GM12872 (cell line): ENCODE measurements around the gene UNC119B.
A peak's percentile ranks its signal among the peaks of the same experiment; 100 is the strongest.

Experiments used
- TF ChIP-seq, protein P1 (sequence below): IDR thresholded peaks from 3 replicates; pipeline ENCODE4 v1.5.1; 2011; ENCODE audit warnings: low read depth, mild to moderate bottlenecking, low read length, moderate library complexity; ENCODE audit not compliant: insufficient read depth

The UNC119B gene

DNA sequence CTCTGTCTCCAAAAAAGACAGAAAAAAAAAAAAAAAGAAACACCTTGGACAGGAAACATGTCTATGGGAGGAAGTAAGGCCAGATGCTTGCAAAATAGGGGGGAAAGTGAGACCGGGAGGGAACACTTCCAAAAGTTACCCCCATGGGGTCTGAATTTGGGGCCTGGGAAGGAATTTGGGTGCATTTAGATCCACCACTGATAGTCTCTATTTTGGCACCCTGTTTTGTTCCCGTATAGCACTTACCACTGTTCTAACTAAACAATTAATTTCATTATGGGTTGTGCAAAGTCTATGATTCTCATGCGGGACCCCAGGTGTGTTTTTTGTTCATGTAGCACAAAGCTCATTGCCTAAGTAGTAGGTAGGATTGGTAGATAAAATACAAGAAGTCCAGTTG lies 24.7 kb upstream of the UNC119B start:
- TF ChIP-seq, protein P1, sequence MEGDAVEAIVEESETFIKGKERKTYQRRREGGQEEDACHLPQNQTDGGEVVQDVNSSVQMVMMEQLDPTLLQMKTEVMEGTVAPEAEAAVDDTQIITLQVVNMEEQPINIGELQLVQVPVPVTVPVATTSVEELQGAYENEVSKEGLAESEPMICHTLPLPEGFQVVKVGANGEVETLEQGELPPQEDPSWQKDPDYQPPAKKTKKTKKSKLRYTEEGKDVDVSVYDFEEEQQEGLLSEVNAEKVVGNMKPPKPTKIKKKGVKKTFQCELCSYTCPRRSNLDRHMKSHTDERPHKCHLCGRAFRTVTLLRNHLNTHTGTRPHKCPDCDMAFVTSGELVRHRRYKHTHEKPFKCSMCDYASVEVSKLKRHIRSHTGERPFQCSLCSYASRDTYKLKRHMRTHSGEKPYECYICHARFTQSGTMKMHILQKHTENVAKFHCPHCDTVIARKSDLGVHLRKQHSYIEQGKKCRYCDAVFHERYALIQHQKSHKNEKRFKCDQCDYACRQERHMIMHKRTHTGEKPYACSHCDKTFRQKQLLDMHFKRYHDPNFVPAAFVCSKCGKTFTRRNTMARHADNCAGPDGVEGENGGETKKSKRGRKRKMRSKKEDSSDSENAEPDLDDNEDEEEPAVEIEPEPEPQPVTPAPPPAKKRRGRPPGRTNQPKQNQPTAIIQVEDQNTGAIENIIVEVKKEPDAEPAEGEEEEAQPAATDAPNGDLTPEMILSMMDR = no peak

DNA sequence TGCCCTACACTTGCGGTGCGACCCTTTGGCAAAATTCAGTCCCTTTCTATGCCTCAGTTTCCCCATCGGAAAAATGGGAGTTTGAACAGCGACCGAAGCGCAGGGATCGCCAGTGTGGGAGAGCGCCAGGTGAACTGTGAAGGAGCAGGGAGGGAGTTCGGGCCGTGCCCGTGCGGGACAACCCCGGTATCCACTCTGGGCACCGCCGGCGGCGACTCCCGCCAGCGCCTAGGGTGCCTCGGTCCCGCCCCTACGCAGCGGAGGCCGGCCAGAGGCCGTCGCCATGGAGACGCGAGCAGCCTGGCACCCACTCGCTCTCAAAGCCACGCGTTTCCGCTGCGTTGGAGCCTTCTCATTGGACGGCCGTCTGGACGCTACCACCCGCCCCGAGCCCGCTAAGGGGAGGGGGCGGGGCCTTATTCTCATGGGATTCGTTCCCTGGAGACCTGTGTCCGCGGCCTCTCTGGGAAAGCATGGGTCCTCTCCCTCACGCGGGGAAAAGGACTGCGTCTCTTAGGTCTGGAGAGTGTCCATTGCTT lies 24.0 kb upstream of the UNC119B start:
- TF ChIP-seq, protein P1 = no peak

DNA sequence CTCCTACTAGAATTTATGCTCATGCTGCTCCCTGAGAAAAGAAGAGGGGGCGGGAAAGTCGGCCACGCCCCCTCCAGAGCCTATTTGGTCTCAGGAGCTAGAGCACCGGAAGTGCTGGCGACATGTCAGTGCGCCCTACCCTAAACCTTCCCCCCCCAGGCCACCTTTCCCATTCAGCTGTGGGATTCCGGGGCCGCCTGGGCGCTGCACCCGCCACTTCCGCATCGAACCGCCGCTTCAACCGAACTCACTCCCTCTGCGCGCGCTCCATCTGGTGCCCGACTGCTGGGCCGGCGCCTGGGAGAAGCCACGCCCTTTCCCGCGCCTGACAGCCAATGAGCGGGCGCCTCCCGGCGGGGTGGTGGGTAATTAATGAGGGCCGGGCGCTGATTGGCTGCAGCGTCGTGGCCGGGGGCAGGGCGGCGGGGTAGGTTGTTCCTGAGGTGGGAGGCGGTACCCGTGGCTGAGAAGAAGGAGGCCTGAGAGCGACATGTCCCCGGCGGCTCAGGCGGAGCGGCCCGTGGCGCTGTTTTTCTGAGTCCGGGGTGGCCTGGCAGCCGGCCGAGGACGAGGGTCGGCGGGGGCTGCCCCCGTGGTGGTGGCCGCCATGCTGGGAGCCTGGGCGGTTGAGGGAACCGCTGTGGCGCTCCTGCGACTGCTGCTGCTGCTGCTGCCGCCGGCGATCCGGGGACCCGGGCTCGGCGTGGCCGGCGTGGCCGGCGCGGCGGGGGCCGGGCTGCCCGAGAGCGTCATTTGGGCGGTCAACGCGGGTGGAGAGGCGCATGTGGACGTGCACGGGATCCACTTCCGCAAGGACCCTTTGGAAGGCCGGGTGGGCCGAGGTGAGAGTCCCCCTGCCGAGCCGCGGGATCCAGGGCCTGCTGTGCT lies 23.3 kb upstream of the UNC119B start, which contains the start of gene MLEC:
MLEC (plus strand) TSS at position 460 of the 888 bp plus-strand sequence; CDS start at position 608, 148 bp downstream.
- TF ChIP-seq, protein P1 = 0 out of 3 replicates have a peak, but pooled peaks have one; percentile 31

DNA sequence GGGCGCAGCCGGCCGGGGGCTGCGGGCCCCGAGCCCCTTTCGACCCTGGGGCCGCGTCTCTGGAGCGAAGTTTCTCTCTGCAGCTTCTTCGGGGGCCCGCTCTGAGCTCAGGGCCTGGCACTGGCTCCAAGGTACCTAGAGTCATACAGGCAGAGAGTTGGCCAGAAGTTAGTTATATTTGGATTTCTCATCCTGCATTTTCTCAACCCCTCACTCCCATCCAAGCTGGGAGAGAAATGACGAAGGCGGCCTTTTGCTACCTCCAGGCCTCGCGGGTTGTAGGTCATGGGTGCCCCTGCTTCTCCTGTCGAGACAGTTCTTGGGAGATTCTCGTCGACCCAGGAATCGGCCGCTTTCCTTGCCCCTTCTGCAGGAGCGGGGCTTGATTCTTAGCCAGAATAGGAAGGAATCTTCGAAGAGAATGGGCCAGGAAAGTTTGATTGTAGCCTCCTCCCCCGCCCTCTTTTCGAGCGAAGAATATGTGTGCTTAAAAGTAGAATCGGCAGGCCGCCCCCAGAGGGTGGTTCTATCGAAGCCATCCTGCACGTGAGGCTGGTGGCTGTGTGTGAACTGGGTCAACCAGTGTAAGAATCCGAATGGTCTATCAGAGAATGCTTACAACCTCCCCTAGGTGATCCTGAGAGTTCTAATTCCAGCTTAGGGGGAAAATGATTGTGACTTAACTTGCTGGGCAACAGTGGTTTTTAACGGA lies 22.5 kb upstream of the UNC119B start:
- TF ChIP-seq, protein P1 = no peak

DNA sequence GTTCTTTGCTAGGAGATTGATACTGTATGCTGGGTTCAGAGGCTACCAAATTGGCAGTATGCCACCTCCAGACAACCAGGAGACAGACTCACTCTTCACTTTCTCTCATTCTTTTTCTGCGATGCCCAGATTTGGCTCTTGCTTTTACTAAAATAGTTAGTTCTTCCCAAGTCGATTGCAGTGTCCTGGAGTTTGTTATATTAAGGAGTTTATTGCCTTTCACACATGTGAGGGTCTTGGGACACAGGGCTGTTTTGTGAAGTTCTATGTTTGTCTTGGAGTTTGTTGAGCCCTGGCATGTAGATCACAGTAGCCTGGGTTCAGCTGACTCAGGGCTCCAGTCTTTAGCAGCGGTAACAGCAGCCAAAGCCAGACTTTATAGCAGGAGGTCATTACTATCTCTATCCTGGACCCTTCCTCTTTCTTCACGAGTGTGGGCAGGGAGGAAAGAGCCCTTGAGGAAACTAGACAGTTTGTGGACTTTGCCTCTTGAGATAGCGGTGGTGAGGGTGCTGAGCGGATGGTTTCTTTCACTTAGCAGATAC lies 21.7 kb upstream of the UNC119B start:
- TF ChIP-seq, protein P1 = no peak

DNA sequence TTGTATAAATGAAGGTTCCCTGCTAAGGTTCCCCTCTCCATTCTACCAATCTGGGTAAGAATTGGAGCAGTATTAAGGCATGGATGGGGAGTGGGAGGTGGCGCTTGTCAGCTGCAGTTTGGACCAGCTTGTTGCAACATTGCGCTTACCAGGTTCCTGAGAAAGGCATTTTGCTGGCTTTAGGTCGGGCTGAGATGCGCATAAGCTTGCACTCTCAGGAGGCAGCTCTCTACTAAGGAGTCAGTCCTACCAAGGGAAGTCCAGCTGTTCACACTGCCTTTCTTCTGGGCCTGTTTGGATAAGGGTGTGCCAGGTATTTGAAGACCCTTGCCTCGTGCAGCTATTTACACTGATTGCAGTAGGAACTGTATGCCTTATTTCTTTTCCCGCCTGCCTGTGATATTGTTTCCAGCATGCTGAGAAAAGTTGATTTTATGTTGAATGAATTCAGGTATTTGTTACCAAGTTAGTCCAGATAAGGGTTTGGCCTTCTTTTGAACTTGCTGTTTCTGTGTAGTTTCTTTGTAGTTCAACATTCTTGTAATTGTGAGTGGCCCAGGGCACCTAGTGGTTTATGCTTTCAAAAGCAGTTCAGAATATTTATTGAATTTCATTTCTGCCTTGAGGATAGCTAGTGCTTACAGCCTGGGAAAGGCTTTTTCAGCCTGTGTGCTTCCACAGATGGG lies 20.7 kb upstream of the UNC119B start:
- TF ChIP-seq, protein P1 = no peak
